CD4-positive, alpha-beta T cell (primary cell): ENCODE data around the gene SDHA. TPM values are rescaled to one million over a fixed set of nuclear protein-coding genes. Genes with fewer than 3 reads are reported as not detected.

ENCODE experiments used
- ATAC-seq: fragments of 200-7000 bp; cut with Tn5 transposase; one replicate; pipeline ENCODE4 v1.10.0; 2022; ENCODE audit warnings: mild to moderate bottlenecking; ENCODE audit not compliant: poor library complexity
- CTCF ChIA-PET: fragments of 350-600 bp; sonication (Branson Sonifier 250); formaldehyde crosslinking; loops from one replicate; lab custom pipeline; 2021; ENCODE audit warnings: antibody characterized with exemption, inconsistent platforms; lab: Charles Lee
- POLR2A ChIA-PET: fragments of 350-600 bp; sonication (Branson Sonifier 250); formaldehyde crosslinking; loops from one replicate; lab custom pipeline; 2021; ENCODE audit warnings: antibody characterized with exemption, inconsistent platforms; lab: Charles Lee
- DNase-seq, 14 experiments: peaks; one replicate each; pipeline ENCODE4 v3.0.0-alpha.2; 2013 to 2020; ENCODE audit warnings: mixed read lengths in 2 of 14
- H3K27ac ChIP-seq, 2 donors: one replicate each; pipeline versions ENCODE4 v1.5.1 to v1.7.0; 2013; ENCODE audit warnings: low read length in 2 of 2, low read depth in 1 of 2, mild to moderate bottlenecking in 1 of 2
- H3K27me3 ChIP-seq, 2 experiments: 1 replicate in 1 of 2; 2 replicates in 1 of 2; pipeline versions ENCODE4 v1.6.1 to v1.7.0; 2013; ENCODE audit warnings: low read length in 2 of 2, control low read depth in 1 of 2, mild to moderate bottlenecking in 1 of 2, moderate library complexity in 1 of 2; ENCODE audit not compliant: insufficient read depth in 2 of 2, control insufficient read depth in 1 of 2
- H3K36me3 ChIP-seq: one replicate; pipeline ENCODE4 v1.6.1; 2013; ENCODE audit warnings: low read length, control low read depth; ENCODE audit not compliant: insufficient read depth
- H3K4me1 ChIP-seq: one replicate; pipeline ENCODE4 v1.6.1; 2013; ENCODE audit warnings: low read length, control low read depth; ENCODE audit not compliant: insufficient read depth
- H3K4me3 ChIP-seq: one replicate; pipeline ENCODE4 v1.5.1; 2013; ENCODE audit warnings: mild to moderate bottlenecking, low read length, moderate library complexity
- H3K9me3 ChIP-seq, 2 experiments: 1 replicate in 1 of 2; 2 replicates in 1 of 2; pipeline versions ENCODE4 v1.6.1 to v1.7.0; 2013; ENCODE audit warnings: low read length in 2 of 2, mild to moderate bottlenecking in 2 of 2, control low read depth in 1 of 2, moderate library complexity in 1 of 2; ENCODE audit not compliant: control insufficient read depth in 1 of 2, insufficient read depth in 1 of 2
- H3K27ac Mint-ChIP-seq: one replicate; pipeline ENCODE4 v1.8.0; 2020; ENCODE audit warnings: mixed read lengths
- H3K27me3 Mint-ChIP-seq: one replicate; pipeline ENCODE4 v1.8.0; 2021; ENCODE audit warnings: mixed read lengths
- H3K36me3 Mint-ChIP-seq: one replicate; pipeline ENCODE4 v1.8.0; 2021; ENCODE audit warnings: low read depth, mixed read lengths
- H3K4me1 Mint-ChIP-seq: one replicate; pipeline ENCODE4 v1.8.0; 2021; ENCODE audit warnings: low read depth, mixed read lengths
- H3K4me3 Mint-ChIP-seq: one replicate; pipeline ENCODE4 v1.8.0; 2020; ENCODE audit warnings: mild to moderate bottlenecking, mixed read lengths
- H3K9me3 Mint-ChIP-seq: one replicate; pipeline ENCODE4 v1.8.0; 2020; ENCODE audit warnings: mixed read lengths
- intact Hi-C, 2 experiments: fragments of 100-400 bp; cut with DNase I in 1 of 2; cut with micrococcal nuclease in 1 of 2; formaldehyde crosslinking; loops; one replicate each; pipeline versions ENCODE4 v1.15.1 to v1.9.0; 2023 to 2025; cut with DNase I, micrococcal nuclease
- total RNA-seq, 174 experiments: library from RNA in 2 of 174; stranded (reverse) in 2 of 174; gene quantifications; one replicate each; pipeline ENCODE4 v1.2.3 and lab custom pipeline; 2021 to 2026
- TF ChIP-seq, protein P1 (sequence below): fragments of 200-600 bp; IDR thresholded peaks from one replicate; pipeline ENCODE4 v1.8.0; 2022; ENCODE audit warnings: antibody characterized with exemption, mild to moderate bottlenecking

The SDHA gene
- total RNA-seq, 2 experiments from 2014 or later = 244 to 245 TPM

DNA sequence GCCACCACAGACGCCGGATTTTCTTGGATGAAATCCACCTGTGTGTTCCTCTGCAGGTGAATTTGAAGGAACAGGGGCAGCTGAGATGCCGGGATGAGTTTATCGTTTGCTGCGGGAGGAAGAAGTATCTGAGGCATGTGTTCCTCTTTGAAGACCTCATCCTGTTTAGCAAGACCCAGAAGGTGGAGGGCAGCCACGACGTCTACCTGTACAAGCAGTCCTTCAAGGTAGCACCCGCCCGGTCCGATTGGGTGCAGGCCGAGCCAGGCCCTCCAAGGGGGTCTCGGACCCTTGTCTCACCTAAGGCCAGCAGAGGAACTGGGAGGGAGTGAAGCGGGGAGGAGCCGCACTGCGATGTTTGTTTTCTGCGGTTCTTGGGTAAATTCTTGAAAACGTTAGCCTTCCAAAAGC lies 45.3 kb upstream of the SDHA start:
- Histone ChIP-seq H3K4me1 (no peaks in the 10 kb centered on the region), H3K36me3 (no peaks in the 10 kb centered on the region), H3K27ac (no peak overlapping the region), H3K27me3 (no peaks in the 10 kb centered on the region), H3K4me3 (no peak overlapping the region), H3K9me3 (peaks cover 0 to 4% of the 10 kb centered on the region in 2 experiments)
- Mint-ChIP-seq H3K27ac (no peak overlapping the region), H3K4me1 (no peaks in the 10 kb centered on the region), H3K4me3 (no peak overlapping the region), H3K9me3 (no peaks in the 10 kb centered on the region), H3K27me3 (no peaks in the 10 kb centered on the region), H3K36me3 (no peaks in the 10 kb centered on the region)
- DNase-seq (peak in 1 of 14 experiments; percentile 19), ATAC-seq (no peak)
- intact Hi-C loops = no loop called here
- TF ChIP-seq, protein P1, sequence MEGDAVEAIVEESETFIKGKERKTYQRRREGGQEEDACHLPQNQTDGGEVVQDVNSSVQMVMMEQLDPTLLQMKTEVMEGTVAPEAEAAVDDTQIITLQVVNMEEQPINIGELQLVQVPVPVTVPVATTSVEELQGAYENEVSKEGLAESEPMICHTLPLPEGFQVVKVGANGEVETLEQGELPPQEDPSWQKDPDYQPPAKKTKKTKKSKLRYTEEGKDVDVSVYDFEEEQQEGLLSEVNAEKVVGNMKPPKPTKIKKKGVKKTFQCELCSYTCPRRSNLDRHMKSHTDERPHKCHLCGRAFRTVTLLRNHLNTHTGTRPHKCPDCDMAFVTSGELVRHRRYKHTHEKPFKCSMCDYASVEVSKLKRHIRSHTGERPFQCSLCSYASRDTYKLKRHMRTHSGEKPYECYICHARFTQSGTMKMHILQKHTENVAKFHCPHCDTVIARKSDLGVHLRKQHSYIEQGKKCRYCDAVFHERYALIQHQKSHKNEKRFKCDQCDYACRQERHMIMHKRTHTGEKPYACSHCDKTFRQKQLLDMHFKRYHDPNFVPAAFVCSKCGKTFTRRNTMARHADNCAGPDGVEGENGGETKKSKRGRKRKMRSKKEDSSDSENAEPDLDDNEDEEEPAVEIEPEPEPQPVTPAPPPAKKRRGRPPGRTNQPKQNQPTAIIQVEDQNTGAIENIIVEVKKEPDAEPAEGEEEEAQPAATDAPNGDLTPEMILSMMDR = no peak
- CTCF ChIA-PET = no interaction called here
- POLR2A ChIA-PET = no interaction called here

DNA sequence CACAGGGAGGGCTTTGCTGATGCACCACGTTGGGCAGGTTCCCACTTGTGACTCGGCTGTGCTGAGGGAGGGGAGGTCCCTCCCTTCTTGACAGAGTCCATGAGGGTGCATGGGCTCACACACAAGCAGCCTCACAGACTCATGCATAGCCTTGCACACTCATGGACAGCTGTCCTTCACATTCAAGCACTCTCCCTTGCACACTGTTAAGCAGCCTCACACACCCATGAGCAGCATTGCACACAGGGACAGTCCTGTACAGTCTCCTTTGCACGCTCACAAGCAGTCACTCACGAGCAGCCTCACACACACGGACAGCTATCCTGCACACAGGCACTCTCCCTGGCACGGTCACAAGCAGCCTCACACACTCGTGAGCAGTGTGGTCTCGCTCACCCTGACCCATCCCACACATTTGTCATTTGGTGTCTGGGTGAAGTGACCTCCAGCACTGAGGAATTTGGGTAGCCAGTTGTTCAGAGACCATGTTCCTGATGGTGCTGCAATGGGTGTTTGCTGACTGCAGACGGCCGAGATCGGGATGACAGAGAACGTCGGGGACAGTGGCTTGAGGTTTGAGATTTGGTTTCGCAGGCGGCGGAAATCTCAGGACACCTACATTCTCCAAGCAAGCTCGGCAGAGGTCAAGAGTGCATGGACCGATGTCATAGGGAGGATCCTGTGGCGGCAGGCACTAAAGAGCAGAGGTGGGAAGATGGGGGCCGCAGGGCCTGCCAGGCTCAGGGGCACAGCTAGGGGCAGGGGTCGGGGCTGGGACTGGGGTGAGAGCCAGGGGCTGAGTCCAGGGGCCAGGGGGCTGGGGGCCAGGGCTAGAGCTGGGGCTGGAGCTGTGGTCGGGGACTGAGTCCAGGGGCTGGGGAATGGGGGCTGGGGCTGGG lies 44.5 kb upstream of the SDHA start:
- Histone ChIP-seq H3K36me3 (no peaks in the 10 kb centered on the region), H3K27me3 (no peaks in the 10 kb centered on the region), H3K4me1 (no peaks in the 10 kb centered on the region), H3K9me3 (peaks cover 0 to 4% of the 10 kb centered on the region in 2 experiments), H3K27ac (no peak overlapping the region), H3K4me3 (no peak overlapping the region)
- POLR2A ChIA-PET = no interaction called here
- CTCF ChIA-PET = no interaction called here
- no peak for ATAC-seq
- H3K36me3 Mint-ChIP-seq = no peaks in the 10 kb centered on the region
- no peak overlapping the region for H3K4me3 Mint-ChIP-seq
- H3K27ac Mint-ChIP-seq = no peak overlapping the region
- H3K9me3 Mint-ChIP-seq = no peaks in the 10 kb centered on the region
- intact Hi-C loops = no loop called here
- no peaks in the 10 kb centered on the region for H3K27me3 Mint-ChIP-seq
- peak in 1 of 14 experiments; percentile 12 for DNase-seq
- no peaks in the 10 kb centered on the region for H3K4me1 Mint-ChIP-seq
- TF ChIP-seq, protein P1 = no peak

DNA sequence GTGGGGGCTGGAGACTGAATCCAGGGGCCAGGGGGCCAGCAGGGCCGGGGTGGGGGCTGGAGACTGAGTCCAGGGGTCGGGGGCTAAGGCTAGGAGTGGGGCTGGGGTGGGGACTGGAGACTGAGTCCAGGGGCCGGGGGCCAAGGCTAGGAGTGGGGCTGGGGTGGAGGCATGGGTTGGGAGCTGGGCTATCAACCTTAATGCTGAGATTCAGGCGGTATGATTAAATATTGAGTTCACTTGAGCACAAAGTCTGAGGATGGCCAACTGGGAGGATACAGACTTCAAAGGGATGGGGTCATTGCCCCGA lies 43.9 kb upstream of the SDHA start:
- H3K27ac ChIP-seq = no peak overlapping the region
- H3K36me3 ChIP-seq = no peaks in the 10 kb centered on the region
- no peaks in the 10 kb centered on the region for H3K27me3 ChIP-seq
- intact Hi-C loops = no loop called here
- Mint-ChIP-seq H3K4me3 (no peak overlapping the region), H3K36me3 (no peaks in the 10 kb centered on the region), H3K27me3 (no peaks in the 10 kb centered on the region), H3K9me3 (no peaks in the 10 kb centered on the region), H3K4me1 (no peaks in the 10 kb centered on the region), H3K27ac (no peak overlapping the region)
- peaks cover 0 to 4% of the 10 kb centered on the region in 2 experiments for H3K9me3 ChIP-seq
- POLR2A ChIA-PET = no interaction called here
- H3K4me1 ChIP-seq = no peaks in the 10 kb centered on the region
- CTCF ChIA-PET = no interaction called here
- TF ChIP-seq, protein P1 = no peak
- DNase-seq (no peak), ATAC-seq (no peak)
- H3K4me3 ChIP-seq = no peak overlapping the region
